H9 (cell line): Measurements from ENCODE around the gene WDFY1. TPM values are rescaled to one million over a fixed set of nuclear protein-coding genes. Genes with fewer than 3 reads are reported as not detected.

Experiments used
- DNase-seq: peaks from one replicate; pipeline ENCODE4 v3.0.0-alpha.2; 2017
- H2AFZ ChIP-seq: one replicate; pipeline ENCODE4 v1.6.1; 2013; ENCODE audit warnings: mild to moderate bottlenecking, low read length, control low read depth, moderate library complexity
- H2AK5ac ChIP-seq: 2 replicates; pipeline ENCODE4 v1.6.1; 2013; ENCODE audit warnings: low read length, control low read depth, mixed read lengths; ENCODE audit not compliant: insufficient read length
- H2BK120ac ChIP-seq: one replicate; pipeline ENCODE4 v1.6.1; 2013; ENCODE audit warnings: low read depth, mild to moderate bottlenecking, low read length, control low read depth, inconsistent platforms; ENCODE audit not compliant: poor library complexity, severe bottlenecking
- H2BK12ac ChIP-seq: 2 replicates; pipeline ENCODE4 v1.6.1; 2013; ENCODE audit warnings: low read length, control low read depth, mixed read lengths, low read depth; ENCODE audit not compliant: insufficient read length
- H2BK15ac ChIP-seq: 2 replicates; pipeline ENCODE4 v1.6.1; 2013; ENCODE audit warnings: low read depth, low read length, control low read depth
- H2BK20ac ChIP-seq: one replicate; pipeline ENCODE4 v1.6.1; 2013; ENCODE audit warnings: low read depth, mild to moderate bottlenecking, low read length, control low read depth, inconsistent platforms; ENCODE audit not compliant: poor library complexity, severe bottlenecking
- H2BK5ac ChIP-seq: 2 replicates; pipeline ENCODE4 v1.6.1; 2013; ENCODE audit warnings: low read length, control low read depth, mixed read lengths; ENCODE audit not compliant: insufficient read length
- H3K14ac ChIP-seq: 2 replicates; pipeline ENCODE4 v1.6.1; 2013; ENCODE audit warnings: low read length, control low read depth; ENCODE audit not compliant: insufficient read depth
- H3K18ac ChIP-seq: 2 replicates; pipeline ENCODE4 v1.6.1; 2013; ENCODE audit warnings: low read depth, mild to moderate bottlenecking, mixed read lengths, low read length, control low read depth; ENCODE audit not compliant: insufficient read length
- H3K23ac ChIP-seq: 2 replicates; pipeline ENCODE4 v1.6.1; 2013; ENCODE audit warnings: low read length, control low read depth, mixed read lengths, low read depth; ENCODE audit not compliant: insufficient read length
- H3K23me2 ChIP-seq: 2 replicates; pipeline ENCODE4 v1.6.1; 2013; ENCODE audit warnings: low read depth, mild to moderate bottlenecking, mixed read lengths, low read length, control low read depth; ENCODE audit not compliant: insufficient read length, poor library complexity, severe bottlenecking
- H3K27ac ChIP-seq: 2 replicates; pipeline ENCODE4 v1.5.1; 2013; ENCODE audit warnings: low read length, control low read depth, mixed read lengths, low read depth; ENCODE audit not compliant: insufficient read length
- H3K27me3 ChIP-seq: 2 replicates; pipeline ENCODE4 v1.6.1; 2013; ENCODE audit warnings: low read length, control low read depth, inconsistent platforms; ENCODE audit not compliant: insufficient read depth
- H3K4ac ChIP-seq: 2 replicates; pipeline ENCODE4 v1.6.1; 2013; ENCODE audit warnings: low read depth, mild to moderate bottlenecking, control low read depth, inconsistent platforms, low read length, moderate library complexity
- H3K4me1 ChIP-seq: 2 replicates; pipeline ENCODE4 v1.6.1; 2013; ENCODE audit warnings: low read length, control low read depth, inconsistent platforms; ENCODE audit not compliant: insufficient read depth
- H3K4me2 ChIP-seq: 2 replicates; pipeline ENCODE4 v1.6.1; 2013; ENCODE audit warnings: low read length, control low read depth, mixed read lengths; ENCODE audit not compliant: insufficient read length, insufficient read depth
- H3K56ac ChIP-seq: 2 replicates; pipeline ENCODE4 v1.6.1; 2013; ENCODE audit warnings: low read depth, mild to moderate bottlenecking, mixed read lengths, low read length, control low read depth; ENCODE audit not compliant: insufficient read length
- H3K79me1 ChIP-seq: 2 replicates; pipeline ENCODE4 v1.6.1; 2013; ENCODE audit warnings: low read depth, mild to moderate bottlenecking, moderate library complexity, low read length, control low read depth, inconsistent platforms; ENCODE audit not compliant: insufficient read depth, poor library complexity, severe bottlenecking
- H3K79me2 ChIP-seq: 2 replicates; pipeline ENCODE4 v1.6.1; 2013; ENCODE audit warnings: low read length, control low read depth, inconsistent platforms; ENCODE audit not compliant: insufficient read depth
- H3K9ac ChIP-seq: 2 replicates; pipeline ENCODE4 v1.6.1; 2013; ENCODE audit warnings: low read length, control low read depth, mixed read lengths; ENCODE audit not compliant: insufficient read length; ENCODE audit errors: extremely low read depth
- H3K9me3 ChIP-seq: one replicate; pipeline ENCODE4 v1.6.1; 2013; ENCODE audit warnings: low read depth, low read length, inconsistent platforms; ENCODE audit not compliant: control insufficient read depth
- H3T11ph ChIP-seq: one replicate; pipeline ENCODE4 v1.6.1; 2013; ENCODE audit warnings: mild to moderate bottlenecking, low read length, control low read depth, inconsistent platforms
- H4K20me1 ChIP-seq: one replicate; pipeline ENCODE4 v1.6.1; 2013; ENCODE audit not compliant: control insufficient read depth, insufficient read length, insufficient read depth
- H4K5ac ChIP-seq: 2 replicates; pipeline ENCODE4 v1.6.1; 2013; ENCODE audit warnings: low read depth, mild to moderate bottlenecking, mixed read lengths, low read length, control low read depth; ENCODE audit not compliant: insufficient read length
- H4K8ac ChIP-seq: replicated peaks from 2 replicates; pipeline ENCODE4 v1.6.1; 2013; ENCODE audit warnings: low read length, control low read depth, mixed read lengths, low read depth; ENCODE audit not compliant: insufficient read length
- H4K91ac ChIP-seq: 2 replicates; pipeline ENCODE4 v1.6.1; 2013; ENCODE audit warnings: low read depth, mild to moderate bottlenecking, moderate library complexity, mixed read lengths, low read length, control low read depth; ENCODE audit not compliant: insufficient read length
- H3K27ac Mint-ChIP-seq, 3 experiments: 2 replicates in 2 of 3; 3 replicates in 1 of 3; pipeline ENCODE4 v1.8.0; 2020 to 2021; ENCODE audit warnings: mixed read lengths in 3 of 3, mild to moderate bottlenecking in 1 of 3, moderate library complexity in 1 of 3
- H3K27me3 Mint-ChIP-seq: 2 replicates; pipeline ENCODE4 v1.8.0; 2021; ENCODE audit warnings: low read depth, mild to moderate bottlenecking, moderate library complexity, mixed read lengths
- H3K36me3 Mint-ChIP-seq, 3 experiments: 2 replicates in 2 of 3; 3 replicates in 1 of 3; pipeline ENCODE4 v1.8.0; 2020 to 2021; ENCODE audit warnings: low read depth in 3 of 3, mixed read lengths in 3 of 3; ENCODE audit not compliant: insufficient read depth in 1 of 3
- H3K4me1 Mint-ChIP-seq, 2 experiments: 2 replicates each; pipeline ENCODE4 v1.8.0; 2020; ENCODE audit warnings: mixed read lengths in 2 of 2
- H3K4me3 Mint-ChIP-seq, 2 experiments: 2 replicates in 1 of 2; 3 replicates in 1 of 2; pipeline ENCODE4 v1.8.0; 2020 to 2021; ENCODE audit warnings: mild to moderate bottlenecking in 2 of 2, mixed read lengths in 2 of 2, moderate library complexity in 1 of 2
- H3K9me3 Mint-ChIP-seq, 2 experiments: 2 replicates in 1 of 2; 3 replicates in 1 of 2; pipeline ENCODE4 v1.8.0; 2020; ENCODE audit warnings: mild to moderate bottlenecking in 2 of 2, mixed read lengths in 2 of 2, moderate library complexity in 1 of 2
- WGBS: extraction: QIAGEN DNeasy Blood & Tissue Kit; methylation state at CpG from one replicate; pipeline ENCODE4 v1.1.7; 2013; ENCODE audit warnings: missing lambda C conversion rate, low lambda C conversion rate, mixed read lengths; ENCODE audit not compliant: insufficient read length; ENCODE audit errors: extremely low coverage; 5-methylcytosine and 5-hydroxymethylcytosine counted together
- total RNA-seq: library from RNA; stranded (reverse); gene quantifications from 2 replicates; pipeline ENCODE4 v1.2.1, GENCODE V29; 2021
- TF ChIP-seq, protein P1 (sequence below): fragments of 200-600 bp; sonication (generic); conservative IDR thresholded peaks from 3 replicates; pipeline ENCODE4 v1.8.0; 2021; ENCODE audit warnings: antibody characterized with exemption, mild to moderate bottlenecking

WDFY1 gene
- total RNA-seq, 1 experiment from 2014 or later: 54.1 TPM

GRCh38 chr2:223905996-223906395, 39.1 kb downstream of the WDFY1 start:
- H3K27ac Mint-ChIP-seq: no peak overlapping the region
- Histone ChIP-seq H4K8ac (no peak overlapping the region), H3T11ph (no peak overlapping the region), H3K9ac (no peak overlapping the region), H3K4ac (no peak overlapping the region), H2BK12ac (no peak overlapping the region), H3K23me2 (no peaks in the 10 kb centered on the region), H3K4me1 (no peaks in the 10 kb centered on the region), H2AK5ac (no peak overlapping the region), H3K27me3 (no peaks in the 10 kb centered on the region), H2BK15ac (no peak overlapping the region), H4K91ac (no peak overlapping the region), H3K9me3 (no peaks in the 10 kb centered on the region), H3K27ac (no peak overlapping the region), H3K56ac (no peak overlapping the region), H3K14ac (no peak overlapping the region), H3K18ac (no peak overlapping the region), H3K79me2 (0 out of 2 replicates have a peak, but pooled peaks cover 1% of the 10 kb centered on the region), H2BK5ac (no peak overlapping the region), H2BK120ac (no peak overlapping the region), H3K79me1 (peaks cover 9% of the 10 kb centered on the region), H4K20me1 (no peaks in the 10 kb centered on the region), H2AFZ (no peak overlapping the region), H4K5ac (no peak overlapping the region), H2BK20ac (no peak overlapping the region), H3K4me2 (no peak overlapping the region), H3K23ac (no peak overlapping the region)
- H3K4me1 Mint-ChIP-seq: peaks cover 11 to 15% of the 10 kb centered on the region in 2 experiments
- TF ChIP-seq, protein P1, sequence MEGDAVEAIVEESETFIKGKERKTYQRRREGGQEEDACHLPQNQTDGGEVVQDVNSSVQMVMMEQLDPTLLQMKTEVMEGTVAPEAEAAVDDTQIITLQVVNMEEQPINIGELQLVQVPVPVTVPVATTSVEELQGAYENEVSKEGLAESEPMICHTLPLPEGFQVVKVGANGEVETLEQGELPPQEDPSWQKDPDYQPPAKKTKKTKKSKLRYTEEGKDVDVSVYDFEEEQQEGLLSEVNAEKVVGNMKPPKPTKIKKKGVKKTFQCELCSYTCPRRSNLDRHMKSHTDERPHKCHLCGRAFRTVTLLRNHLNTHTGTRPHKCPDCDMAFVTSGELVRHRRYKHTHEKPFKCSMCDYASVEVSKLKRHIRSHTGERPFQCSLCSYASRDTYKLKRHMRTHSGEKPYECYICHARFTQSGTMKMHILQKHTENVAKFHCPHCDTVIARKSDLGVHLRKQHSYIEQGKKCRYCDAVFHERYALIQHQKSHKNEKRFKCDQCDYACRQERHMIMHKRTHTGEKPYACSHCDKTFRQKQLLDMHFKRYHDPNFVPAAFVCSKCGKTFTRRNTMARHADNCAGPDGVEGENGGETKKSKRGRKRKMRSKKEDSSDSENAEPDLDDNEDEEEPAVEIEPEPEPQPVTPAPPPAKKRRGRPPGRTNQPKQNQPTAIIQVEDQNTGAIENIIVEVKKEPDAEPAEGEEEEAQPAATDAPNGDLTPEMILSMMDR: no peak
- no peak overlapping the region for H3K4me3 Mint-ChIP-seq
- peaks cover 9 to 27% (median 23%) of the 10 kb centered on the region in 3 experiments; a peak in 6 of 7 replicates for H3K36me3 Mint-ChIP-seq
- H3K9me3 Mint-ChIP-seq: no peaks in the 10 kb centered on the region
- no CpG with 5 or more reads among the region's 2 CpGs for WGBS
- no peaks in the 10 kb centered on the region for H3K27me3 Mint-ChIP-seq
- no peak for DNase-seq
